ENCODE results near the gene UBAC2.

UBAC2 gene

GRCh38 chr13:99200432-99201167 is at the start of gene UBAC2:
UBAC2 (plus strand) TSS chr13:99200854; CDS start chr13:99200909, 55 bp downstream.
- DNase-seq (ENCODE audit: low read depth in 2 of 2): peak; percentile 87 to 95

- DNase-seq (ENCODE audit: low read depth in 2 of 2): no peak
Measured at GRCh38 chr13:99151516-99151915, 49.1 kb upstream of the UBAC2 start.

GRCh38 chr13:99153219-99153618 is 47.4 kb upstream of the UBAC2 start:
- DNase-seq (ENCODE audit: low read depth in 2 of 2): no peak

GRCh38 chr13:99154064-99154463 is 46.6 kb upstream of the UBAC2 start:
- DNase-seq (ENCODE audit: low read depth in 2 of 2): no peak

- no peak for DNase-seq (ENCODE audit: low read depth in 2 of 2)
Measured at GRCh38 chr13:99155821-99156220, 44.8 kb upstream of the UBAC2 start.

- no peak for DNase-seq (ENCODE audit: low read depth in 2 of 2)
Measured at GRCh38 chr13:99157046-99157445, 43.6 kb upstream of the UBAC2 start.

GRCh38 chr13:99158846-99159245 is 41.8 kb upstream of the UBAC2 start:
- DNase-seq (ENCODE audit: low read depth in 2 of 2): no peak

- DNase-seq (ENCODE audit: low read depth in 2 of 2): no peak
Measured at GRCh38 chr13:99159331-99160061, 41.2 kb upstream of the UBAC2 start.

GRCh38 chr13:99160415-99160814 is 40.2 kb upstream of the UBAC2 start:
- DNase-seq (ENCODE audit: low read depth in 2 of 2): no peak

- DNase-seq (ENCODE audit: low read depth in 2 of 2): no peak
Measured at GRCh38 chr13:99161512-99161911, 39.1 kb upstream of the UBAC2 start.

GRCh38 chr13:99162567-99163361 is 37.9 kb upstream of the UBAC2 start:
- DNase-seq (ENCODE audit: low read depth in 2 of 2): no peak

GRCh38 chr13:99164226-99164625 is 36.4 kb upstream of the UBAC2 start:
- no peak for DNase-seq (ENCODE audit: low read depth in 2 of 2)

- DNase-seq (ENCODE audit: low read depth in 2 of 2): no peak
Measured at GRCh38 chr13:99165753-99166587, 34.7 kb upstream of the UBAC2 start.

- no peak for DNase-seq (ENCODE audit: low read depth in 2 of 2)
Measured at GRCh38 chr13:99172951-99173350, 27.7 kb upstream of the UBAC2 start.

GRCh38 chr13:99173606-99174005 is 27.0 kb upstream of the UBAC2 start:
- DNase-seq (ENCODE audit: low read depth in 2 of 2): no peak

- DNase-seq (ENCODE audit: low read depth in 2 of 2): no peak
Measured at GRCh38 chr13:99174533-99175100, 26.0 kb upstream of the UBAC2 start.

GRCh38 chr13:99176309-99177276 is 24.1 kb upstream of the UBAC2 start:
- peak; percentile 54 to 55 for DNase-seq (ENCODE audit: low read depth in 2 of 2)

GRCh38 chr13:99178636-99179035 is 22.0 kb upstream of the UBAC2 start:
- no peak for DNase-seq (ENCODE audit: low read depth in 2 of 2)

GRCh38 chr13:99179460-99179859 is 21.2 kb upstream of the UBAC2 start:
- no peak for DNase-seq (ENCODE audit: low read depth in 2 of 2)

- no peak for DNase-seq (ENCODE audit: low read depth in 2 of 2)
Measured at GRCh38 chr13:99182439-99182838, 18.2 kb upstream of the UBAC2 start.

All from stimulated activated CD4-positive, alpha-beta T cell treated with anti-CD3 and anti-CD28 coated beads, Interleukin-1b, Interleukin-23, amount 100 ng/mL, for 1 hour (primary cell).